ENCODE results near the gene MS4A6A.

DNA sequence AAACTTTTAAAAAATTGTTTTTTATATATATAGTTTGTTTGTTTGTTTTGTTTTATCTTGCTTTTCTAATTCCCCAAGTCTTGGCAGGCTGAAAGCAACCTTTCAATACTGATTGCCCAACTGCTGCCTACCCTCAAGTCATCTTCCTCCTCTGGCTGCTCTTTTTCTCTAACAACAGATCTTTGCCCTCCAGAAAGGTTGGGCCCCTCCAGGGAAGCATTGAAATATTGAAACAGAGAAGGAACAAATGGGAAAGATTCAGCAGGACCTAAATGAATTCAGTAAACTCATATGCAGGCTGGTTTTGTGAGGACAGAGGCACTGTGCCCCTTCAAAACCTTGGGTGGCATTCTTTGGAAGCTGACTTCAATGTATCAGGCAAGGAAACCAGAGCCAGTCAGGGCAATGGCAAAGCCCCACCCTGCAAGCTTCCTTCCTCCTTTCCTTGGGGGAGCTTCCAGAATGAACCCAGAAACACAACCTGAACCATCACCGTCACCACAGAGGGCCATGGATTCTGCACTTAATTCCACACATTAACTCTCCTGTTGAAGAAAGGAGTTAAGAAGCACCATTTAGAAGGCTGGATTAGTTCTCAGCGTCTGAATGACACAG, 815 bp upstream of the MS4A6A start:
- TF ChIP-seq, protein P1, sequence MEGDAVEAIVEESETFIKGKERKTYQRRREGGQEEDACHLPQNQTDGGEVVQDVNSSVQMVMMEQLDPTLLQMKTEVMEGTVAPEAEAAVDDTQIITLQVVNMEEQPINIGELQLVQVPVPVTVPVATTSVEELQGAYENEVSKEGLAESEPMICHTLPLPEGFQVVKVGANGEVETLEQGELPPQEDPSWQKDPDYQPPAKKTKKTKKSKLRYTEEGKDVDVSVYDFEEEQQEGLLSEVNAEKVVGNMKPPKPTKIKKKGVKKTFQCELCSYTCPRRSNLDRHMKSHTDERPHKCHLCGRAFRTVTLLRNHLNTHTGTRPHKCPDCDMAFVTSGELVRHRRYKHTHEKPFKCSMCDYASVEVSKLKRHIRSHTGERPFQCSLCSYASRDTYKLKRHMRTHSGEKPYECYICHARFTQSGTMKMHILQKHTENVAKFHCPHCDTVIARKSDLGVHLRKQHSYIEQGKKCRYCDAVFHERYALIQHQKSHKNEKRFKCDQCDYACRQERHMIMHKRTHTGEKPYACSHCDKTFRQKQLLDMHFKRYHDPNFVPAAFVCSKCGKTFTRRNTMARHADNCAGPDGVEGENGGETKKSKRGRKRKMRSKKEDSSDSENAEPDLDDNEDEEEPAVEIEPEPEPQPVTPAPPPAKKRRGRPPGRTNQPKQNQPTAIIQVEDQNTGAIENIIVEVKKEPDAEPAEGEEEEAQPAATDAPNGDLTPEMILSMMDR (IDR thresholded peaks at IDR 0.05 in 2 of 3, conservative IDR thresholded peaks at IDR 0.05 in 1 of 3; ENCODE audit: borderline replicate concordance in 1 of 3, insufficient read depth in 1 of 3, low read depth in 2 of 3, low read length in 2 of 3): no peak
- no peak for TF ChIP-seq EZH2phosphoT487 (IDR thresholded peaks at IDR 0.05; ENCODE audit: borderline replicate concordance)
- TF ChIP-seq, protein P2, sequence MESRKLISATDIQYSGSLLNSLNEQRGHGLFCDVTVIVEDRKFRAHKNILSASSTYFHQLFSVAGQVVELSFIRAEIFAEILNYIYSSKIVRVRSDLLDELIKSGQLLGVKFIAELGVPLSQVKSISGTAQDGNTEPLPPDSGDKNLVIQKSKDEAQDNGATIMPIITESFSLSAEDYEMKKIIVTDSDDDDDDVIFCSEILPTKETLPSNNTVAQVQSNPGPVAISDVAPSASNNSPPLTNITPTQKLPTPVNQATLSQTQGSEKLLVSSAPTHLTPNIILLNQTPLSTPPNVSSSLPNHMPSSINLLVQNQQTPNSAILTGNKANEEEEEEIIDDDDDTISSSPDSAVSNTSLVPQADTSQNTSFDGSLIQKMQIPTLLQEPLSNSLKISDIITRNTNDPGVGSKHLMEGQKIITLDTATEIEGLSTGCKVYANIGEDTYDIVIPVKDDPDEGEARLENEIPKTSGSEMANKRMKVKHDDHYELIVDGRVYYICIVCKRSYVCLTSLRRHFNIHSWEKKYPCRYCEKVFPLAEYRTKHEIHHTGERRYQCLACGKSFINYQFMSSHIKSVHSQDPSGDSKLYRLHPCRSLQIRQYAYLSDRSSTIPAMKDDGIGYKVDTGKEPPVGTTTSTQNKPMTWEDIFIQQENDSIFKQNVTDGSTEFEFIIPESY (IDR thresholded peaks at IDR 0.05; ENCODE audit: extremely low read depth, insufficient replicate concordance, low read length): no peak
- TF ChIP-seq, protein P3, sequence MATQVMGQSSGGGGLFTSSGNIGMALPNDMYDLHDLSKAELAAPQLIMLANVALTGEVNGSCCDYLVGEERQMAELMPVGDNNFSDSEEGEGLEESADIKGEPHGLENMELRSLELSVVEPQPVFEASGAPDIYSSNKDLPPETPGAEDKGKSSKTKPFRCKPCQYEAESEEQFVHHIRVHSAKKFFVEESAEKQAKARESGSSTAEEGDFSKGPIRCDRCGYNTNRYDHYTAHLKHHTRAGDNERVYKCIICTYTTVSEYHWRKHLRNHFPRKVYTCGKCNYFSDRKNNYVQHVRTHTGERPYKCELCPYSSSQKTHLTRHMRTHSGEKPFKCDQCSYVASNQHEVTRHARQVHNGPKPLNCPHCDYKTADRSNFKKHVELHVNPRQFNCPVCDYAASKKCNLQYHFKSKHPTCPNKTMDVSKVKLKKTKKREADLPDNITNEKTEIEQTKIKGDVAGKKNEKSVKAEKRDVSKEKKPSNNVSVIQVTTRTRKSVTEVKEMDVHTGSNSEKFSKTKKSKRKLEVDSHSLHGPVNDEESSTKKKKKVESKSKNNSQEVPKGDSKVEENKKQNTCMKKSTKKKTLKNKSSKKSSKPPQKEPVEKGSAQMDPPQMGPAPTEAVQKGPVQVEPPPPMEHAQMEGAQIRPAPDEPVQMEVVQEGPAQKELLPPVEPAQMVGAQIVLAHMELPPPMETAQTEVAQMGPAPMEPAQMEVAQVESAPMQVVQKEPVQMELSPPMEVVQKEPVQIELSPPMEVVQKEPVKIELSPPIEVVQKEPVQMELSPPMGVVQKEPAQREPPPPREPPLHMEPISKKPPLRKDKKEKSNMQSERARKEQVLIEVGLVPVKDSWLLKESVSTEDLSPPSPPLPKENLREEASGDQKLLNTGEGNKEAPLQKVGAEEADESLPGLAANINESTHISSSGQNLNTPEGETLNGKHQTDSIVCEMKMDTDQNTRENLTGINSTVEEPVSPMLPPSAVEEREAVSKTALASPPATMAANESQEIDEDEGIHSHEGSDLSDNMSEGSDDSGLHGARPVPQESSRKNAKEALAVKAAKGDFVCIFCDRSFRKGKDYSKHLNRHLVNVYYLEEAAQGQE (IDR thresholded peaks at IDR 0.05; ENCODE audit: low read depth): no peak
- TF ChIP-seq POLR2AphosphoS5 (IDR thresholded peaks at IDR 0.05; ENCODE audit: low read depth, low read length): no peak
- TF ChIP-seq RAD21 (IDR thresholded peaks at IDR 0.05; ENCODE audit: low read depth): no peak
- no peak for TF ChIP-seq ELF1 (IDR thresholded peaks at IDR 0.05; ENCODE audit: borderline replicate concordance, low read depth)
- TF ChIP-seq, protein P4, sequence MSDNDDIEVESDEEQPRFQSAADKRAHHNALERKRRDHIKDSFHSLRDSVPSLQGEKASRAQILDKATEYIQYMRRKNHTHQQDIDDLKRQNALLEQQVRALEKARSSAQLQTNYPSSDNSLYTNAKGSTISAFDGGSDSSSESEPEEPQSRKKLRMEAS (IDR thresholded peaks at IDR 0.05): no peak
- TF ChIP-seq, protein P5, sequence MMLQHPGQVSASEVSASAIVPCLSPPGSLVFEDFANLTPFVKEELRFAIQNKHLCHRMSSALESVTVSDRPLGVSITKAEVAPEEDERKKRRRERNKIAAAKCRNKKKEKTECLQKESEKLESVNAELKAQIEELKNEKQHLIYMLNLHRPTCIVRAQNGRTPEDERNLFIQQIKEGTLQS (IDR thresholded peaks at IDR 0.05): no peak
- TF ChIP-seq JUND (IDR thresholded peaks at IDR 0.05): no peak
- no peak for TF ChIP-seq POLR2A (IDR thresholded peaks at IDR 0.05; ENCODE audit: borderline replicate concordance, extremely low read depth, insufficient read depth, insufficient read length)

Measured in HCT116 (cell line).